Ascending aorta (tissue), 2 donors: ENCODE data around the gene TRAIP. TPM values are rescaled to one million over a fixed set of nuclear protein-coding genes. Genes with fewer than 3 reads are reported as not detected.

Source experiments
- DNase-seq, 2 donors: peaks; one replicate each; pipeline ENCODE4 v3.0.0-alpha.2; 2019; ENCODE audit warnings: low spot score in 2 of 2
- H3K27ac ChIP-seq, 2 donors: fragments of 200-600 bp; sonication (generic); one replicate each; pipeline ENCODE4 v1.5.1; 2016 to 2017; ENCODE audit warnings: mild to moderate bottlenecking in 1 of 2
- H3K27me3 ChIP-seq: fragments of 200-600 bp; sonication (generic); one replicate; pipeline ENCODE4 v1.5.1; 2017
- H3K36me3 ChIP-seq, 2 donors: fragments of 200-600 bp; sonication (generic); one replicate each; pipeline ENCODE4 v1.5.1; 2016
- H3K4me1 ChIP-seq, 2 donors: fragments of 200-600 bp; sonication (generic); one replicate each; pipeline ENCODE4 v1.5.1; 2016 to 2017; ENCODE audit warnings: mild to moderate bottlenecking in 1 of 2
- H3K4me3 ChIP-seq, 2 donors: fragments of 200-600 bp; sonication (generic); one replicate each; pipeline ENCODE4 v1.5.1; 2016 to 2017; ENCODE audit warnings: mild to moderate bottlenecking in 1 of 2
- H3K9me3 ChIP-seq, 2 donors: fragments of 200-600 bp; sonication (generic); one replicate each; pipeline ENCODE4 v1.5.1; 2016
- CTCF ChIP-seq, 3 experiments: fragments of 200-600 bp in 2 of 3; fragments of 450-650 bp in 1 of 3; sonication (generic) in 2 of 3; IDR thresholded peaks; one replicate each; pipeline ENCODE4 v1.5.1; 2016 to 2019; ENCODE audit warnings: antibody characterized with exemption in 3 of 3, mild to moderate bottlenecking in 1 of 3, moderate library complexity in 1 of 3
- intact Hi-C: fragments of 100-400 bp; cut with DNase I; formaldehyde crosslinking; loops from one replicate; pipeline ENCODE4 v1.15.1; 2023
- total RNA-seq: library from RNA; depleted of rRNA; stranded (reverse); fragments of >200 nt; gene quantifications from one replicate; pipeline ENCODE4 v1.1.0, GENCODE V29; 2016

TRAIP gene
- total RNA-seq, 1 donor from 2014 or later, result not detected

- TF ChIP-seq CTCF (IDR thresholded peaks at IDR 0.05), result no peak
- intact Hi-C loops, result no loop called here
- no peaks in the 10 kb centered on the region for H3K36me3 ChIP-seq
- no peak overlapping the region for H3K27ac ChIP-seq
- H3K27me3 ChIP-seq, result no peaks in the 10 kb centered on the region
- H3K4me1 ChIP-seq, result peaks cover 0 to under 1% of the 10 kb centered on the region in 2 donors
- DNase-seq, result no peak
- H3K9me3 ChIP-seq, result no peaks in the 10 kb centered on the region
- H3K4me3 ChIP-seq, result no peak overlapping the region
These were observed 11.7 kb downstream of the TRAIP start for GRCh38 chr3:49844464-49845183.

GRCh38 chr3:49842843-49843517, 13.4 kb downstream of the TRAIP start:
- peaks cover 0 to 4% of the 10 kb centered on the region in 2 donors for H3K4me1 ChIP-seq
- no peaks in the 10 kb centered on the region for H3K9me3 ChIP-seq
- no peak for DNase-seq
- H3K4me3 ChIP-seq, result no peak overlapping the region
- H3K27me3 ChIP-seq, result no peaks in the 10 kb centered on the region
- H3K27ac ChIP-seq, result no peak overlapping the region
- TF ChIP-seq CTCF (IDR thresholded peaks at IDR 0.05), result no peak
- no peaks in the 10 kb centered on the region for H3K36me3 ChIP-seq
- intact Hi-C loops, result no loop called here

GRCh38 chr3:49841806-49842205, 14.6 kb downstream of the TRAIP start:
- H3K27me3 ChIP-seq, result no peaks in the 10 kb centered on the region
- no peak overlapping the region for H3K4me3 ChIP-seq
- H3K36me3 ChIP-seq, result no peaks in the 10 kb centered on the region
- H3K4me1 ChIP-seq, result peaks cover 0 to 4% of the 10 kb centered on the region in 2 donors
- H3K9me3 ChIP-seq, result no peaks in the 10 kb centered on the region
- TF ChIP-seq CTCF (IDR thresholded peaks at IDR 0.05), result no peak
- H3K27ac ChIP-seq, result no peak overlapping the region
- DNase-seq, result no peak
- intact Hi-C loops, result no loop called here

- H3K27ac ChIP-seq, result no peak overlapping the region
- H3K9me3 ChIP-seq, result no peaks in the 10 kb centered on the region
- no peaks in the 10 kb centered on the region for H3K36me3 ChIP-seq
- no peak overlapping the region for H3K4me3 ChIP-seq
- H3K4me1 ChIP-seq, result peaks cover 0 to 4% of the 10 kb centered on the region in 2 donors
- peak in 1 of 3 experiments; percentile 17 for TF ChIP-seq CTCF (IDR thresholded peaks at IDR 0.05)
- no peak for DNase-seq
- intact Hi-C loops, result no loop called here
- H3K27me3 ChIP-seq, result no peaks in the 10 kb centered on the region
These were observed 15.2 kb downstream of the TRAIP start for GRCh38 chr3:49841126-49841696.

GRCh38 chr3:49840388-49840787, 16.0 kb downstream of the TRAIP start:
- H3K27ac ChIP-seq, result no peak overlapping the region
- no peaks in the 10 kb centered on the region for H3K9me3 ChIP-seq
- no peaks in the 10 kb centered on the region for H3K36me3 ChIP-seq
- H3K4me1 ChIP-seq, result peaks cover 0 to 4% of the 10 kb centered on the region in 2 donors
- TF ChIP-seq CTCF (IDR thresholded peaks at IDR 0.05), result no peak
- intact Hi-C loops, result no loop called here
- no peak overlapping the region for H3K4me3 ChIP-seq
- no peak for DNase-seq
- H3K27me3 ChIP-seq, result no peaks in the 10 kb centered on the region
